Upper lobe of left lung (tissue), 6 donors: ENCODE measurements around the gene DPCD. TPM values are rescaled to one million over a fixed set of nuclear protein-coding genes. Genes with fewer than 3 reads are reported as not detected.
"Not testable (repeated sequence)": the region's sequence is repeated elsewhere in the genome, so short reads cannot be mapped to it uniquely, and the experiment has no call there.

Source experiments
- ATAC-seq, 2 donors: fragments of 200-7000 bp; cut with Tn5 transposase; one replicate each; pipeline ENCODE4 v1.9.1; 2022; ENCODE audit warnings: mild to moderate bottlenecking in 2 of 2, moderate library complexity in 2 of 2; ENCODE audit not compliant: low FRiP score in 2 of 2
- DNase-seq, 2 donors: peaks; one replicate each; pipeline ENCODE4 v3.0.0-alpha.2; 2019 to 2020
- H3K27ac ChIP-seq, 4 donors: fragments of 200-600 bp; sonication (generic); one replicate each; pipeline ENCODE4 v1.5.1; 2016 to 2019
- H3K27me3 ChIP-seq, 4 donors: fragments of 200-600 bp; sonication (generic); one replicate each; pipeline ENCODE4 v1.5.1; 2017 to 2019
- H3K36me3 ChIP-seq, 4 donors: fragments of 200-600 bp; sonication (generic); one replicate each; pipeline ENCODE4 v1.5.1; 2016 to 2019
- H3K4me1 ChIP-seq, 4 donors: fragments of 200-600 bp; sonication (generic); one replicate each; pipeline ENCODE4 v1.5.1; 2018 to 2019
- H3K4me3 ChIP-seq, 4 donors: fragments of 200-600 bp; sonication (generic); one replicate each; pipeline ENCODE4 v1.5.1; 2017 to 2019; ENCODE audit warnings: mild to moderate bottlenecking in 2 of 4, moderate library complexity in 1 of 4
- H3K9me3 ChIP-seq, 4 donors: fragments of 200-600 bp; sonication (generic); one replicate each; pipeline ENCODE4 v1.5.1; 2018 to 2019
- EP300 ChIP-seq, 4 donors: sonication (generic); formaldehyde crosslinking; IDR thresholded peaks; one replicate each; pipeline ENCODE4 v1.5.1; 2017; ENCODE audit warnings: antibody characterized with exemption in 4 of 4, control low read depth in 2 of 4
- POLR2A ChIP-seq, 4 donors: fragments of 450-650 bp; IDR thresholded peaks; one replicate each; pipeline ENCODE4 v1.5.1; 2016 to 2017; ENCODE audit warnings: antibody characterized with exemption in 4 of 4, mild to moderate bottlenecking in 2 of 4
- POLR2AphosphoS5 ChIP-seq, 2 donors: sonication (generic); formaldehyde crosslinking; IDR thresholded peaks; one replicate each; pipeline ENCODE4 v1.5.1; 2017; ENCODE audit warnings: antibody characterized with exemption in 2 of 2
- WGBS, 2 donors: methylation state at CpG; one replicate each; pipeline ENCODE4 v1.1.5; 2017 to 2018; 5-methylcytosine and 5-hydroxymethylcytosine counted together
- total RNA-seq, 6 donors: library from RNA; depleted of rRNA in 4 of 6; stranded (reverse); fragments of >200 nt in 4 of 6; gene quantifications; one replicate each; pipeline versions ENCODE4 v1.1.0 to v1.2.1, GENCODE V29; 2016 to 2021
- TF ChIP-seq, protein P1 (sequence below), 6 experiments: fragments of 450-650 bp in 4 of 6; fragments of 200-600 bp in 2 of 6; sonication (generic) in 2 of 6; IDR thresholded peaks; one replicate each; pipeline ENCODE4 v1.5.1; 2016 to 2019; ENCODE audit warnings: antibody characterized with exemption in 6 of 6
- donor health status: DM: no; HTN: no; CAD: no; lungs with moderate emphysema.
- donor health status: DM: no; HTN: yes; CAD: no; lungs with severe emphysema.

DPCD gene
- total RNA-seq, 6 donors from 2014 or later: 3.7 to 36.2 (median 15.1) TPM

DNA sequence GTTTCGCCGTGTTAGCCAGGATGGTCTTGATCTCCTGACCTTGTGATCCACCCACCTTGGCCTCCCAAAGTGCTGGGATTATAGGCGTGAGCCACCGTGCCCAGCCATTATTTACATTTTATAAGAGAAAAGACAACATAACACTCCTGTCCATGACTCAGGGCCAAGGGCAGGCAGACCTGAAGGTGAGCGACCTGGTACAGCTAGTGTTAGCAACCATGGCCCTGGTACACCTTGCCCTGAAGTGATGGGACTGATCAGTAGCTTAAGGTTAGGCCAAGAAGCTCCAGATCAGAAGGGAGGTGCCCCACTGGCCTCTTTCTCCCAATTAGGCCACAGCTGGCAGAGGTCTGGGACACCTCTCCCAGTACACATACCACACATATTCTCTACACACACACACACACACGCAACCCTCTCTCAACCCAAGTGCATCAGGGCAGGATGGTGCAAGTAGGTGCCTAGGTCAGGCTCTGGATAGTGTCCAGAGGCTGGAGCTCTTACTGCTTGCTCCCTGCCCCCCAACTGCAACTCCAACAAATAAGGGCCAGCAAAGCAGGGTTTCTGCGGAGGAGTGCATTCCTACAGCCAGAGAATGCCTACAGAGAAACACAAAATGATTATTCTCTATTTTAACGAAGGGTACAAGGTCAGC lies 43.8 kb downstream of the DPCD start:
- Histone ChIP-seq H3K36me3 (peaks cover 0 to 14% (median 8%) of the 10 kb centered on the region in 4 donors), H3K4me1 (peaks cover 0 to 8% (median 5%) of the 10 kb centered on the region in 4 donors), H3K27me3 (no peaks in the 10 kb centered on the region), H3K9me3 (no peaks in the 10 kb centered on the region), H3K27ac (no peak overlapping the region), H3K4me3 (no peak overlapping the region)
- ATAC-seq (no peak), DNase-seq (no peak)
- WGBS, 2 donors: 78 to 81% methylated on average over 8 of the region's 8 CpGs
- TF ChIP-seq EP300 (IDR thresholded peaks at IDR 0.05) (no peak), POLR2A (IDR thresholded peaks at IDR 0.05) (no peak), POLR2AphosphoS5 (IDR thresholded peaks at IDR 0.05) (no peak)
- TF ChIP-seq, protein P1, sequence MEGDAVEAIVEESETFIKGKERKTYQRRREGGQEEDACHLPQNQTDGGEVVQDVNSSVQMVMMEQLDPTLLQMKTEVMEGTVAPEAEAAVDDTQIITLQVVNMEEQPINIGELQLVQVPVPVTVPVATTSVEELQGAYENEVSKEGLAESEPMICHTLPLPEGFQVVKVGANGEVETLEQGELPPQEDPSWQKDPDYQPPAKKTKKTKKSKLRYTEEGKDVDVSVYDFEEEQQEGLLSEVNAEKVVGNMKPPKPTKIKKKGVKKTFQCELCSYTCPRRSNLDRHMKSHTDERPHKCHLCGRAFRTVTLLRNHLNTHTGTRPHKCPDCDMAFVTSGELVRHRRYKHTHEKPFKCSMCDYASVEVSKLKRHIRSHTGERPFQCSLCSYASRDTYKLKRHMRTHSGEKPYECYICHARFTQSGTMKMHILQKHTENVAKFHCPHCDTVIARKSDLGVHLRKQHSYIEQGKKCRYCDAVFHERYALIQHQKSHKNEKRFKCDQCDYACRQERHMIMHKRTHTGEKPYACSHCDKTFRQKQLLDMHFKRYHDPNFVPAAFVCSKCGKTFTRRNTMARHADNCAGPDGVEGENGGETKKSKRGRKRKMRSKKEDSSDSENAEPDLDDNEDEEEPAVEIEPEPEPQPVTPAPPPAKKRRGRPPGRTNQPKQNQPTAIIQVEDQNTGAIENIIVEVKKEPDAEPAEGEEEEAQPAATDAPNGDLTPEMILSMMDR (IDR thresholded peaks at IDR 0.05): no peak

DNA sequence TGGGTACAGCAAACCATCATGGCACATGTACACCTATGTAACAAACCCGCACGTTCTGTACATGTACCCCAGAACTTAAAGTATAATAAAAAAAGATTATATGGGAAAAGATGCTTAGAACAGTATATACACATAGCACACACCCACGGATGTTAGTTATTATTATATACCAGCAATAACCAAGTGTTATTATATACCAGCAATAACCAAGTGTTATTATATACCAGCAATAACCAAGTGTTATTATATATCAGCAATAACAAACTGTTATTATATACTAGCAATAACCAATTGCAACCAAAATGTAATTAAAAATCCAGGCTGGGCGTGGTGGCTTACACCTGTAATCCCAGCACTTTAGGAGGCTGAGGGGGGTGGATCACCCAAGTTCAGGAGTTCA lies 45.4 kb downstream of the DPCD start:
- not testable (repeated sequence) for ATAC-seq, H3K27ac ChIP-seq, H3K27me3 ChIP-seq, DNase-seq, H3K4me3 ChIP-seq, H3K4me1 ChIP-seq, H3K9me3 ChIP-seq
- 93 to 94% methylated on average over 4 of the region's 4 CpGs for WGBS, 2 donors
- H3K36me3 ChIP-seq: peaks cover 0 to 18% (median 10%) of the 10 kb centered on the region in 4 donors

DNA sequence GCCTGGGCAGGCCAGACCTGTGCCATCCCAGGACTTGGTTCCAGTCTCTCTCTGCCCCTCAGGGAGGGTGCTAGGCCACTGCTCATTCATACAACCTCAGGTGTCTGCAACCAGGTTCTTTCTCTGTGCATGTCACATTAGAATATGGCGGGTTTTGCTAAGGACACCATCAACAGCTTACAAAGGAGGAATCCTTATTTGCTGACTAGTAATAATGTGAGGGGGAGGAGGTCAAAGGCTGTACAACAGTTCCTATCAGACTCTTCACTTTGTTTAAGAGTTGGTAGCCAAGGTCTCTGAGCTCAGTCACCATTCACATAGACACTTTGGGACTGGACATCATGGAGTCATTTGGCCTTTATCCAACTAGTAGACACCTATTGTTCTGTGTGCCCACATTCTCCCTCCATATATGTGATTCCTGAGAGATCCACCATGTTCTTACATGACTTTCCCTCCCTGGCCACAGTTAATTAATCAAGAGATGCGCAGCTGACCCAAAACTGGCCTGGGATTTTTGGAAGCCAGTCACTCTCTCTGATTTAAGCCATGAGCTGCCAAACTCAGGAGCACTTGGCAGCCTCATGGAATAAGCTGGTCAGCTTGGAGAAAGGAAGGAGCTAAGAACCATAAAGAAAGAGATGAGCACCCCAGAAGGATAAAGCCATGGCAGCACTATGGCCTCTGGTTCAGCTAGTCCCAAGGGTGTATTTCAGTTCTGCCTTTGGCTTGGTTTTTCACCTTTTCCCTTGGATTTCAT lies 51.2 kb downstream of the DPCD start:
- H3K27me3 ChIP-seq: no peaks in the 10 kb centered on the region
- no peak overlapping the region for H3K27ac ChIP-seq
- peaks cover 0 to 29% (median 5%) of the 10 kb centered on the region in 4 donors for H3K36me3 ChIP-seq
- no peak for TF ChIP-seq POLR2AphosphoS5 (IDR thresholded peaks at IDR 0.05)
- TF ChIP-seq, protein P1 (IDR thresholded peaks at IDR 0.05): no peak
- no peak for TF ChIP-seq EP300 (IDR thresholded peaks at IDR 0.05)
- TF ChIP-seq POLR2A (IDR thresholded peaks at IDR 0.05): no peak
- DNase-seq: no peak
- ATAC-seq: no peak
- H3K9me3 ChIP-seq: no peaks in the 10 kb centered on the region
- H3K4me1 ChIP-seq: no peaks in the 10 kb centered on the region
- no peak overlapping the region for H3K4me3 ChIP-seq
- WGBS, 2 donors: 91 to 96% methylated on average over 2 of the region's 2 CpGs

DNA sequence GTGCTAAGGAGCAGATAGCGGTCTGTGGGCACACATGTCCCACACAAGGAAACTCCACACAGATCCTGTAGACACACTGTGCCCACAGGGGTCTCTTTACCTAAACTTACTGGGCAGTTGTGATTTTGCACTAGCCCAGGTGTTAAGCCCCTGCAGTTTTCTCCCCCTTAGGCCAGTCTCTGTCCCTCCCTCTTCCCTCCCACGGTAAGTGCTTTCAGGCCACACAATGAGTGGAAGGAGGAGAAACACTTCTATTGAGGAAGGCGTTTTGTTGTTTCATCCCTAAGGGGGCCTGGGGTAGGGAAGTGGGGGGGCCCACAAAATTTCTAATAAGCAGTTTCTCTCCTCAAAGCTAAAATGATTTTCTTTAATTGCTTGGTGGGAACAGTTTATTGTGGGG lies 55.4 kb downstream of the DPCD start:
- no peak for TF ChIP-seq POLR2AphosphoS5 (IDR thresholded peaks at IDR 0.05)
- TF ChIP-seq, protein P1 (IDR thresholded peaks at IDR 0.05): no peak
- TF ChIP-seq POLR2A (IDR thresholded peaks at IDR 0.05): no peak
- no peak for TF ChIP-seq EP300 (IDR thresholded peaks at IDR 0.05)
- peaks cover 0 to 41% (median 4%) of the 10 kb centered on the region in 4 donors for H3K36me3 ChIP-seq
- no peaks in the 10 kb centered on the region for H3K4me1 ChIP-seq
- no peak overlapping the region for H3K4me3 ChIP-seq
- H3K27me3 ChIP-seq: no peaks in the 10 kb centered on the region
- WGBS, 2 donors: 80% methylated on average over 3 of the region's 3 CpGs
- no peak overlapping the region for H3K27ac ChIP-seq
- no peak for ATAC-seq
- H3K9me3 ChIP-seq: no peaks in the 10 kb centered on the region
- no peak for DNase-seq

DNA sequence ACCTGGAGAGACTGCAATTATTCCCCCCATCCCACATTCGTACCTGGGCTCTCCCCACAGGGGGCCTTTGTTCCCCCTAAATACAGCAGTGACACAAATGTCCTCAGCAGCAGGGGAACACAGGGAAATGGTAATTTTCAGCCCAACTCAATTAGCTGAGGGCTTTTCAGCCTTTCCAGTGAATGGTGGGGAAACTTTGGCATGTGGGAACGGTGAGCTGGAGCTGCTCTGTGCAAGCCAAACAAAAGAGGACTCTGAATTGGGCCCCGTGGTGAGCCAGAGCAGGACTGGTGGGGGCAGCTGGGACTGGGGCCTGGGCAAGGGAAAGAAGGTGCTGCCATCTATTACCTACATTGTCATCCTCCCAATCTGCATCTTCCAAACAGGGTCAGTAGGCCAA lies 55.9 kb downstream of the DPCD start:
- Histone ChIP-seq H3K4me3 (no peak overlapping the region), H3K36me3 (peaks cover 0 to 39% (median 4%) of the 10 kb centered on the region in 4 donors), H3K27me3 (no peaks in the 10 kb centered on the region), H3K4me1 (no peaks in the 10 kb centered on the region), H3K9me3 (no peaks in the 10 kb centered on the region), H3K27ac (no peak overlapping the region)
- no peak for TF ChIP-seq POLR2AphosphoS5 (IDR thresholded peaks at IDR 0.05)
- TF ChIP-seq POLR2A (IDR thresholded peaks at IDR 0.05): no peak
- TF ChIP-seq, protein P1 (IDR thresholded peaks at IDR 0.05): no peak
- no peak for TF ChIP-seq EP300 (IDR thresholded peaks at IDR 0.05)
- no peak for DNase-seq
- ATAC-seq: no peak
- 88% methylated on average over 3 of the region's 3 CpGs for WGBS, 2 donors
